Tibial nerve (tissue), 4 donors: ENCODE measurements around the gene PLA2G4D.

ENCODE experiments used
- CTCF ChIP-seq, 5 experiments: fragments of 200-600 bp in 3 of 5; fragments of 450-650 bp in 2 of 5; sonication (generic) in 3 of 5; IDR thresholded peaks; one replicate each; pipeline ENCODE4 v1.5.1; 2016 to 2019; ENCODE audit warnings: antibody characterized with exemption in 5 of 5, mild to moderate bottlenecking in 3 of 5, moderate library complexity in 2 of 5
- EP300 ChIP-seq, 2 donors: sonication (generic); formaldehyde crosslinking; IDR thresholded peaks; one replicate each; pipeline ENCODE4 v1.6.1; 2017; ENCODE audit warnings: antibody characterized with exemption in 2 of 2, mild to moderate bottlenecking in 1 of 2
- POLR2A ChIP-seq, 2 donors: fragments of 450-650 bp; IDR thresholded peaks; one replicate each; pipeline ENCODE4 v1.6.1; 2017; ENCODE audit warnings: antibody characterized with exemption in 2 of 2, mild to moderate bottlenecking in 2 of 2, moderate library complexity in 2 of 2

GRCh38 chr15:42065033-42065432 is 29.3 kb downstream of the PLA2G4D start:
- no peak for TF ChIP-seq POLR2A (IDR thresholded peaks at IDR 0.05)
- TF ChIP-seq CTCF (IDR thresholded peaks at IDR 0.05) = no peak
- no peak for TF ChIP-seq EP300 (IDR thresholded peaks at IDR 0.05)
